ENCODE measurements around the gene PRKCH. TPM values are rescaled to one million over a fixed set of nuclear protein-coding genes. Genes with fewer than 3 reads are reported as not detected.

Gene PRKCH
- total RNA-seq, 4 donors from 2014 or later: 15.7 to 74.7 (median 38.4) TPM

DNA sequence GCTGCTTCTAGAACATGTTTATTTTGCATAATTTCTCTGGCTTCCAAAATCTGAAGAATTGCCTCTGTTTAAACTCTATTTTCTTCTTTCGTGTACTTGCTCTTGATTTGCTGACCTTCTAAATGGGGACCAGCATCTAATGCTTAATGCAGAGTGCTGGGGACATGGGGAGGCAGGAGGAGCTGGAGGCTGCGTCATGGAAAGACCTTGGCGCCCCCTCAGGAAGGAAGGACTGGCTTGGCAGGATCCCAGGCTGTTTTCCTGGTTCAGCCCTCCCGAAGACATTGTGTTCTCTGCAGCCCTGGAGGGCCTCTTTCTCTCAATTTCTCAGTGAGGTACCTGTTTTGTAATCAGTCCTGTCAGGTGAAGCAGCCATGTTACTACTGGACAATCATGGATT is 5.5 kb downstream of the PRKCH start:
- no peak for DNase-seq (ENCODE audit: low spot score)
- ATAC-seq (ENCODE audit: low FRiP score): no peak
- TF ChIP-seq, protein P1, sequence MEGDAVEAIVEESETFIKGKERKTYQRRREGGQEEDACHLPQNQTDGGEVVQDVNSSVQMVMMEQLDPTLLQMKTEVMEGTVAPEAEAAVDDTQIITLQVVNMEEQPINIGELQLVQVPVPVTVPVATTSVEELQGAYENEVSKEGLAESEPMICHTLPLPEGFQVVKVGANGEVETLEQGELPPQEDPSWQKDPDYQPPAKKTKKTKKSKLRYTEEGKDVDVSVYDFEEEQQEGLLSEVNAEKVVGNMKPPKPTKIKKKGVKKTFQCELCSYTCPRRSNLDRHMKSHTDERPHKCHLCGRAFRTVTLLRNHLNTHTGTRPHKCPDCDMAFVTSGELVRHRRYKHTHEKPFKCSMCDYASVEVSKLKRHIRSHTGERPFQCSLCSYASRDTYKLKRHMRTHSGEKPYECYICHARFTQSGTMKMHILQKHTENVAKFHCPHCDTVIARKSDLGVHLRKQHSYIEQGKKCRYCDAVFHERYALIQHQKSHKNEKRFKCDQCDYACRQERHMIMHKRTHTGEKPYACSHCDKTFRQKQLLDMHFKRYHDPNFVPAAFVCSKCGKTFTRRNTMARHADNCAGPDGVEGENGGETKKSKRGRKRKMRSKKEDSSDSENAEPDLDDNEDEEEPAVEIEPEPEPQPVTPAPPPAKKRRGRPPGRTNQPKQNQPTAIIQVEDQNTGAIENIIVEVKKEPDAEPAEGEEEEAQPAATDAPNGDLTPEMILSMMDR (IDR thresholded peaks at IDR 0.05): no peak

DNA sequence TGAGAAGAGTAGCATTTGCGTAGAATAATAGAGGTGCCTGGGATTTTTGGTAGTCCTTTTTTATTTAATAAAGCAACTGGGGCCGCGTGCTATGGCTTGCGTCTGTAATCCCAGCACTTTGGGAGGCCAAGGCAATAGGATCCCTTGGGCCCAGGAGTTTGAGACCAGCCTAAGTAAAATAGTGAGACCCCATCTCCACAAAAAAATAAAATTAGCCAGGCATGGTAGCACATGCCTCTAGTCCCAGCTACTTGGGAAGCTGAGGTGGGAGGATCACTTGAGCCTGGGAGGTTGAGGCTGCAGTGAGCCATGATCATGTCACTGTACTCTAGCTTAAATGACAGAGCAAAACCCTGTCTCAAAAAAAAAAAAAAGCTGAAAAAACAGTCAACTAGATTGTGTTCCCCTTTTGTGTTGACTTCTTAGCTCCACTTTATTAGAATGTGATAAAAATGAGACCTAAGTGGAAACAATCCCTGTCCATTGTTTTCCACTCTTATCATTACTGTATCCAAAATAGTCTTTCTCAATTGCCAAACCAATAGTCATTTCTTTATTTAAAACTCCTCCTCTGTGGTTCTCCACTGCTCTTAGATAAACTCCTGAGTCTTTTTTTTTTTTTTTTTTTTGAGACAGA is 7.4 kb downstream of the PRKCH start:
- ATAC-seq (ENCODE audit: low FRiP score): no peak
- TF ChIP-seq, protein P1 (IDR thresholded peaks at IDR 0.05): no peak
- no peak for DNase-seq (ENCODE audit: low spot score)

- no peak for DNase-seq (ENCODE audit: low spot score)
- no peak for ATAC-seq (ENCODE audit: low FRiP score)
- TF ChIP-seq, protein P1 (IDR thresholded peaks at IDR 0.05): no peak
Measured at GRCh38 chr14:61329478-61330051, 8.2 kb downstream of the PRKCH start.

- TF ChIP-seq, protein P1 (IDR thresholded peaks at IDR 0.05): no peak
- no peak for ATAC-seq (ENCODE audit: low FRiP score)
Measured at GRCh38 chr14:61330511-61330910, 9.1 kb downstream of the PRKCH start.

DNA sequence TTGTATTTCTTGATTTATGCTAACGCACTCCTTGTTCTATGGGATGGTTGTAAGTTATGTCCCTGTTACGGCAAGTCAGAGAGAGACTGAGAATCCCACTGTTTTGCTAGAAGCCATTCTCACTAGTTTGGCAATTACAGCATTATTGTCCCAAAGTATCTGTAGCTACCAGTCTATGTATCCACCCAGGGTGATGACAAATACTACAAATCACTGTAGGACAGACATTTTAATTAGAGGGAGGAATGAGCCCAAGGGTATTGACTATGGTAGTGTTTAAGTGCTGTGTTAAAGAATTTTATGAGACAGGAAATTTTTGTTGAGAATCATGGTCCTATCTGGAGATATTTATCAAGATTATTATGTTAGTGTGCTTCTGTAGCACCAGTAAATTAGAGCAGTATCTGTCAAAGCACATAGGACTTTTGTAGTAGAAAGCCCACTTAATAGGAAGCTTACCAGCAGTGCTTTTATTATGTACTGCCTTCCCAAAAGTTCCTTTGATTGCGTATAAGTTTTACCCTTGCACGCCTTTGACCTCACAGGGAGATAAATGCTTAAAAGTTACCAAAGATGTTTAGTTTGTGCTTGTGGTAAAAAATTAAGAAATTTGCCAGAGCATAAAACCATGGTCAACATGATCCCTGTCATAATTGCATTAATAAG is 10.7 kb downstream of the PRKCH start:
- no peak for DNase-seq (ENCODE audit: low spot score)
- no peak for ATAC-seq (ENCODE audit: low FRiP score)
- TF ChIP-seq, protein P1 (IDR thresholded peaks at IDR 0.05): no peak

More at GRCh38 chr14:61330511-61330910, 9.1 kb downstream of the PRKCH start:
- DNase-seq (ENCODE audit: low spot score): no peak

GRCh38 chr14:61332658-61333029 is 11.3 kb downstream of the PRKCH start:
- DNase-seq (ENCODE audit: low spot score) (no peak), ATAC-seq (ENCODE audit: low FRiP score) (no peak)
- TF ChIP-seq, protein P1 (IDR thresholded peaks at IDR 0.05): no peak
